NOMO-1 (cell line): ENCODE results near the gene WDR37.

Source experiments
- DNase-seq, 2 experiments: peaks; one replicate each; lab custom pipeline; 2025; ENCODE audit not compliant: unreplicated experiment in 2 of 2; lab: John Stamatoyannopoulos, UW

The WDR37 gene

GRCh38 chr10:1166101-1166827, 110.1 kb downstream of the WDR37 start:
- no peak for DNase-seq

- DNase-seq, result no peak
Measured at GRCh38 chr10:1166828-1167275, 110.7 kb downstream of the WDR37 start.

- no peak for DNase-seq
Measured at GRCh38 chr10:1168763-1169162, 112.6 kb downstream of the WDR37 start.

- no peak for DNase-seq
Measured at GRCh38 chr10:1169186-1169885, 113.2 kb downstream of the WDR37 start.

GRCh38 chr10:1169981-1170866, 114.0 kb downstream of the WDR37 start:
- no peak for DNase-seq

GRCh38 chr10:1170867-1171180, 114.6 kb downstream of the WDR37 start:
- DNase-seq, result no peak

GRCh38 chr10:1171182-1171581, 115.0 kb downstream of the WDR37 start:
- no peak for DNase-seq

- DNase-seq, result no peak
Measured at GRCh38 chr10:1171586-1171985, 115.4 kb downstream of the WDR37 start.

GRCh38 chr10:1172256-1172984, 116.2 kb downstream of the WDR37 start:
- DNase-seq, result no peak

GRCh38 chr10:1173091-1173490, 116.9 kb downstream of the WDR37 start:
- no peak for DNase-seq

GRCh38 chr10:1174022-1174421, 117.8 kb downstream of the WDR37 start:
- no peak for DNase-seq

GRCh38 chr10:1175956-1176565, 119.9 kb downstream of the WDR37 start:
- DNase-seq, result no peak

- no peak for DNase-seq
Measured at GRCh38 chr10:1177936-1178335, 121.8 kb downstream of the WDR37 start.

GRCh38 chr10:1178506-1178905, 122.3 kb downstream of the WDR37 start:
- no peak for DNase-seq

- no peak for DNase-seq
Measured at GRCh38 chr10:1179346-1180070, 123.3 kb downstream of the WDR37 start.

GRCh38 chr10:1180071-1180730, 124.0 kb downstream of the WDR37 start:
- DNase-seq, result no peak

- DNase-seq, result no peak
Measured at GRCh38 chr10:1180836-1181235, 124.7 kb downstream of the WDR37 start.
